Activated CD4-positive, alpha-beta T cell treated with anti-CD3 and anti-CD28 coated beads for 24 hours (primary cell): ENCODE data around the gene MAP3K13.
"Not testable (repeated sequence)": the region's sequence is repeated elsewhere in the genome, so short reads cannot be mapped to it uniquely, and the experiment has no call there.

Source experiments
- DNase-seq, 2 donors: peaks; one replicate each; pipeline ENCODE4 v3.0.0-alpha.2; 2020; ENCODE audit warnings: low read depth in 2 of 2

Gene MAP3K13

GRCh38 chr3:185397676-185398075, 34.7 kb downstream of the MAP3K13 start:
- no peak for DNase-seq

GRCh38 chr3:185399737-185400667, 37.1 kb downstream of the MAP3K13 start:
- DNase-seq, result no peak

- no peak for DNase-seq
Measured at GRCh38 chr3:185400866-185401265, 37.9 kb downstream of the MAP3K13 start.

GRCh38 chr3:185401319-185401955, 38.5 kb downstream of the MAP3K13 start:
- no peak for DNase-seq

- DNase-seq, result no peak
Measured at GRCh38 chr3:185402561-185402960, 39.6 kb downstream of the MAP3K13 start.

- no peak for DNase-seq
Measured at GRCh38 chr3:185403002-185403401, 40.1 kb downstream of the MAP3K13 start.

- DNase-seq, result no peak
Measured at GRCh38 chr3:185405243-185405642, 42.3 kb downstream of the MAP3K13 start.

- no peak for DNase-seq
Measured at GRCh38 chr3:185405664-185406063, 42.7 kb downstream of the MAP3K13 start.

GRCh38 chr3:185406121-185406620, 43.2 kb downstream of the MAP3K13 start:
- no peak for DNase-seq

GRCh38 chr3:185409957-185410356, 47.0 kb downstream of the MAP3K13 start:
- no peak for DNase-seq

- no peak for DNase-seq
Measured at GRCh38 chr3:185411133-185411532, 48.2 kb downstream of the MAP3K13 start.

- DNase-seq, result no peak
Measured at GRCh38 chr3:185416513-185416912, 53.6 kb downstream of the MAP3K13 start.

- not testable (repeated sequence) for DNase-seq
Measured at GRCh38 chr3:185418561-185418977, 55.6 kb downstream of the MAP3K13 start.

GRCh38 chr3:185420762-185421161, 57.8 kb downstream of the MAP3K13 start:
- no peak for DNase-seq

- no peak for DNase-seq
Measured at GRCh38 chr3:185421577-185422232, 58.8 kb downstream of the MAP3K13 start.

GRCh38 chr3:185422677-185423076, 59.7 kb downstream of the MAP3K13 start:
- DNase-seq, result no peak

GRCh38 chr3:185423178-185423577, 60.2 kb downstream of the MAP3K13 start:
- DNase-seq, result no peak

GRCh38 chr3:185424435-185424834, 61.5 kb downstream of the MAP3K13 start:
- DNase-seq, result no peak

- DNase-seq, result no peak
Measured at GRCh38 chr3:185430375-185430774, 67.4 kb downstream of the MAP3K13 start.

GRCh38 chr3:185439745-185440466, 77.0 kb downstream of the MAP3K13 start:
- no peak for DNase-seq

- DNase-seq, result no peak
Measured at GRCh38 chr3:185442031-185442430, 79.1 kb downstream of the MAP3K13 start.

- DNase-seq, result no peak
Measured at GRCh38 chr3:185444329-185444728, 81.4 kb downstream of the MAP3K13 start.
